WI38 (cell line): ENCODE results near the gene NFIA.

Experiments
- H3K4me3 ChIP-seq: 2 replicates; pipeline ENCODE4 v1.5.1; 2011; ENCODE audit warnings: low read depth, mild to moderate bottlenecking, control low read depth, low read length
- CTCF ChIP-seq: IDR thresholded peaks from 2 replicates; pipeline ENCODE4 v1.5.1; 2012; ENCODE audit warnings: low read depth, mild to moderate bottlenecking, control low read depth, low read length

Gene NFIA

GRCh38 chr1:61190618-61191432 lies 108.5 kb downstream of the NFIA start:
- no peak for TF ChIP-seq CTCF
- H3K4me3 ChIP-seq = no peak overlapping the region

- H3K4me3 ChIP-seq = no peak overlapping the region
- no peak for TF ChIP-seq CTCF
These were observed 109.0 kb downstream of the NFIA start for GRCh38 chr1:61191433-61191720.

- no peak for TF ChIP-seq CTCF
These were observed 110.4 kb downstream of the NFIA start for GRCh38 chr1:61192663-61193330.

GRCh38 chr1:61193808-61194207 lies 111.4 kb downstream of the NFIA start:
- TF ChIP-seq CTCF = no peak
- H3K4me3 ChIP-seq = no peak overlapping the region

More at GRCh38 chr1:61192663-61193330, 110.4 kb downstream of the NFIA start:
- H3K4me3 ChIP-seq = no peak overlapping the region

- H3K4me3 ChIP-seq = no peak overlapping the region
- no peak for TF ChIP-seq CTCF
These were observed 116.2 kb downstream of the NFIA start for GRCh38 chr1:61198554-61198953.

GRCh38 chr1:61201035-61201434 lies 118.7 kb downstream of the NFIA start:
- no peak for TF ChIP-seq CTCF

More at GRCh38 chr1:61201035-61201434, 118.7 kb downstream of the NFIA start:
- no peak overlapping the region for H3K4me3 ChIP-seq
